ENCODE results near the gene DTHD1. TPM values are rescaled to one million over a fixed set of nuclear protein-coding genes. Genes with fewer than 3 reads are reported as not detected.

Gene DTHD1
- total RNA-seq, 4 donors from 2014 or later: 0.19 to 1.0 (median 0.30) TPM

- WGBS, 2 donors: 9 to 15% methylated on average over 7 to 8 of the region's 81 CpGs
- Histone ChIP-seq H3K27me3 (peaks cover 0 to 13% (median 0%) of the 10 kb centered on the region in 4 donors), H3K27ac (peak within 1 kb of the TSS; percentile 94 to 98 (median 97)), H3K9me3 (no peaks in the 10 kb centered on the region), H3K4me3 (peak within 1 kb of the TSS; percentile 81 to 97 (median 90)), H3K4me1 (peaks cover 4 to 39% (median 10%) of the 10 kb centered on the region in 3 donors), H3K36me3 (no peaks in the 10 kb centered on the region)
- DNase-seq: peak; percentile 2
- intact Hi-C loops (cut with DNase I): no loop called here
- TF ChIP-seq CTCF (IDR thresholded peaks at IDR 0.05) (no peak), POLR2A (IDR thresholded peaks at IDR 0.05) (peak in 1 of 4 donors; percentile 58)
These were observed 36.9 kb upstream of the DTHD1 start, which contains the start of gene ARAP2 for GRCh38 chr4:36244257-36245082. TSS of gene ARAP2 (minus strand) at chr4:36244514. CDS start at chr4:36229486, 15,028 bp downstream.

- Histone ChIP-seq H3K4me3 (no peak overlapping the region), H3K27ac (no peak overlapping the region), H3K4me1 (peaks cover 0 to 9% (median 6%) of the 10 kb centered on the region in 3 donors), H3K9me3 (no peaks in the 10 kb centered on the region), H3K27me3 (peaks cover 0 to 4% (median 0%) of the 10 kb centered on the region in 4 donors), H3K36me3 (no peaks in the 10 kb centered on the region)
- TF ChIP-seq CTCF (IDR thresholded peaks at IDR 0.05) (no peak), POLR2A (IDR thresholded peaks at IDR 0.05) (no peak)
- DNase-seq: no peak
- WGBS, 2 donors: 76 to 83% methylated on average over 1 of the region's 1 CpG
- intact Hi-C loops (cut with DNase I): no loop called here
These were observed 31.8 kb upstream of the DTHD1 start for GRCh38 chr4:36249610-36250009.

GRCh38 chr4:36251983-36252382 is 29.4 kb upstream of the DTHD1 start:
- H3K27me3 ChIP-seq: no peaks in the 10 kb centered on the region
- TF ChIP-seq POLR2A (IDR thresholded peaks at IDR 0.05) (no peak), CTCF (IDR thresholded peaks at IDR 0.05) (no peak)
- WGBS, 2 donors: 76 to 88% methylated on average over 2 of the region's 2 CpGs
- DNase-seq: no peak
- no peak overlapping the region for H3K27ac ChIP-seq
- intact Hi-C loops (cut with DNase I): no loop called here
- peaks cover 0 to 5% (median 0%) of the 10 kb centered on the region in 3 donors for H3K4me1 ChIP-seq
- no peaks in the 10 kb centered on the region for H3K36me3 ChIP-seq
- no peaks in the 10 kb centered on the region for H3K9me3 ChIP-seq
- H3K4me3 ChIP-seq: no peak overlapping the region

DNA sequence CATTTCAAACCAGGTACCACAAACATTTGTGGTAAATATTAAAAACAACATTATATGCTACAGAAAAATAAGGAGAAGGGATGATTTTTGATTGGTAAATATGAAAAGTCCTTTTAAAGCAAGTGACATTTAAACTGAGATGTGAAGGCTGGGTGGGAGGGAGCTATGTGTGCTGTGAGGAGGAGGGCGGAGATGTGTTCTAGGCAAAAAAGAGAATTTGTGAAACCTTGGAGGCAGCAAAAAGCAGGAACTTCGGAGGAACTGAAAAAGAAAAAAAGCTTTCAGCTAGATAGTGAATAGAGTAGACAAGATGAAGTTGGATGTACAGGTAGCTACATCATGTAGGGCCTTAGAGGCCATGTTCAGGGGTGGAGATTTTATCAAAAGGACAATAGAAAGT is 27.0 kb upstream of the DTHD1 start:
- 74 to 82% methylated on average over 2 of the region's 2 CpGs for WGBS, 2 donors
- no peak overlapping the region for H3K4me3 ChIP-seq
- no peaks in the 10 kb centered on the region for H3K9me3 ChIP-seq
- TF ChIP-seq POLR2A (IDR thresholded peaks at IDR 0.05) (no peak), CTCF (IDR thresholded peaks at IDR 0.05) (no peak)
- no peaks in the 10 kb centered on the region for H3K27me3 ChIP-seq
- intact Hi-C loops (cut with DNase I): no loop called here
- DNase-seq: no peak
- no peaks in the 10 kb centered on the region for H3K36me3 ChIP-seq
- H3K4me1 ChIP-seq: peaks cover 0 to 5% (median 0%) of the 10 kb centered on the region in 3 donors
- no peak overlapping the region for H3K27ac ChIP-seq

GRCh38 chr4:36255577-36255976 is 25.8 kb upstream of the DTHD1 start:
- TF ChIP-seq CTCF (IDR thresholded peaks at IDR 0.05) (no peak), POLR2A (IDR thresholded peaks at IDR 0.05) (no peak)
- Histone ChIP-seq H3K9me3 (no peaks in the 10 kb centered on the region), H3K4me1 (peaks cover 0 to 5% (median 0%) of the 10 kb centered on the region in 3 donors), H3K27me3 (no peaks in the 10 kb centered on the region), H3K27ac (no peak overlapping the region), H3K4me3 (no peak overlapping the region), H3K36me3 (no peaks in the 10 kb centered on the region)
- intact Hi-C loops (cut with DNase I): no loop called here
- WGBS, 2 donors: 70 to 74% methylated on average over 2 of the region's 2 CpGs
- DNase-seq: no peak
